DOHH2 (cell line): ENCODE data around the gene CDH4.

Experiments used
- H3F3A ChIP-seq: fragments of 200-600 bp; sonication (generic), shearing (Covaris generic); 2 replicates; pipeline ENCODE4 v1.6.0; 2016; ENCODE audit warnings: antibody characterized with exemption, mild to moderate bottlenecking; ENCODE audit not compliant: control insufficient read depth, insufficient read depth
- H3K27ac ChIP-seq: fragments of 200-600 bp; sonication (generic); 2 replicates; pipeline ENCODE4 v1.5.1; 2014; ENCODE audit warnings: low read depth, mild to moderate bottlenecking, low read length, moderate library complexity
- H3K27me3 ChIP-seq: fragments of 200-600 bp; sonication (generic); 2 replicates; pipeline ENCODE4 v1.6.1; 2014; ENCODE audit warnings: mild to moderate bottlenecking, low read length, mixed read lengths; ENCODE audit not compliant: control insufficient read depth
- H3K36me3 ChIP-seq: fragments of 200-600 bp; sonication (generic); 2 replicates; pipeline ENCODE4 v1.6.1; 2014; ENCODE audit warnings: mild to moderate bottlenecking, low read length, moderate library complexity, mixed read lengths; ENCODE audit not compliant: control insufficient read depth
- H3K4me1 ChIP-seq: fragments of 200-600 bp; sonication (generic); 2 replicates; pipeline ENCODE4 v1.6.1; 2014; ENCODE audit warnings: mild to moderate bottlenecking, low read length, mixed read lengths; ENCODE audit not compliant: control insufficient read depth
- H3K4me2 ChIP-seq: fragments of 200-600 bp; sonication (generic); 2 replicates; pipeline ENCODE4 v1.6.0; 2014; ENCODE audit warnings: mild to moderate bottlenecking, low read length, moderate library complexity
- H3K4me3 ChIP-seq: fragments of 200-600 bp; sonication (generic); 2 replicates; pipeline ENCODE4 v1.5.1; 2014; ENCODE audit warnings: mild to moderate bottlenecking, low read length, mixed read lengths
- H3K79me2 ChIP-seq: fragments of 200-600 bp; sonication (generic); 2 replicates; pipeline ENCODE4 v1.6.1; 2014; ENCODE audit warnings: mild to moderate bottlenecking, low read length, mixed read lengths; ENCODE audit not compliant: control insufficient read depth
- H3K9me2 ChIP-seq: fragments of 200-600 bp; sonication (generic); replicated peaks from 2 replicates; pipeline ENCODE4 v1.6.1; 2014; ENCODE audit warnings: mild to moderate bottlenecking, low read length, mixed read lengths; ENCODE audit not compliant: control insufficient read depth
- H3K9me3 ChIP-seq: fragments of 200-600 bp; sonication (generic); 2 replicates; pipeline ENCODE4 v1.6.1; 2014; ENCODE audit warnings: antibody characterized with exemption, low read length, mixed read lengths; ENCODE audit not compliant: control insufficient read depth, insufficient read depth
- H4K20me1 ChIP-seq: fragments of 200-600 bp; sonication (generic); 2 replicates; pipeline ENCODE4 v1.6.0; 2014; ENCODE audit warnings: low read depth, mild to moderate bottlenecking, antibody characterized with exemption, low read length, moderate library complexity; ENCODE audit not compliant: control insufficient read depth, insufficient read depth
- CTCF ChIP-seq: fragments of 200-600 bp; sonication (generic); IDR thresholded peaks from one replicate; pipeline ENCODE4 v1.5.1; 2014; ENCODE audit warnings: antibody characterized with exemption, mild to moderate bottlenecking, low read depth, low read length; ENCODE audit not compliant: poor library complexity, severe bottlenecking
- EZH2phosphoT487 ChIP-seq: fragments of 200-600 bp; sonication (generic); IDR thresholded peaks from 2 replicates; pipeline ENCODE4 v1.6.1; 2017; ENCODE audit warnings: borderline replicate concordance, mild to moderate bottlenecking, antibody characterized with exemption, low read length, moderate library complexity, mixed read lengths

The CDH4 gene

GRCh38 chr20:61324906-61325305 lies 72.8 kb downstream of the CDH4 start:
- Histone ChIP-seq H3K79me2 (no peaks in the 10 kb centered on the region), H3K9me3 (no peaks in the 10 kb centered on the region), H3K36me3 (no peaks in the 10 kb centered on the region), H3K9me2 (no peaks in the 10 kb centered on the region), H3K27me3 (no peaks in the 10 kb centered on the region), H3K27ac (no peak overlapping the region), H4K20me1 (no peaks in the 10 kb centered on the region), H3K4me2 (no peak overlapping the region), H3K4me3 (no peak overlapping the region), H3K4me1 (no peaks in the 10 kb centered on the region), H3F3A (no peaks in the 10 kb centered on the region)
- TF ChIP-seq EZH2phosphoT487 (no peak), CTCF (no peak)

- Histone ChIP-seq H3K4me2 (no peak overlapping the region), H3K9me3 (no peaks in the 10 kb centered on the region), H3F3A (no peaks in the 10 kb centered on the region), H3K27me3 (no peaks in the 10 kb centered on the region), H3K79me2 (no peaks in the 10 kb centered on the region), H3K36me3 (no peaks in the 10 kb centered on the region), H3K27ac (no peak overlapping the region), H4K20me1 (no peaks in the 10 kb centered on the region), H3K4me3 (no peak overlapping the region), H3K9me2 (no peaks in the 10 kb centered on the region), H3K4me1 (no peaks in the 10 kb centered on the region)
- TF ChIP-seq CTCF (no peak), EZH2phosphoT487 (no peak)
Observed at GRCh38 chr20:61325718-61326117, 73.7 kb downstream of the CDH4 start.

GRCh38 chr20:61328911-61329558 lies 77.0 kb downstream of the CDH4 start:
- Histone ChIP-seq H3K27me3 (no peaks in the 10 kb centered on the region), H3F3A (no peaks in the 10 kb centered on the region), H3K4me1 (no peaks in the 10 kb centered on the region), H3K4me3 (no peak overlapping the region), H3K27ac (no peak overlapping the region), H3K36me3 (no peaks in the 10 kb centered on the region), H4K20me1 (no peaks in the 10 kb centered on the region), H3K4me2 (no peak overlapping the region), H3K9me2 (no peaks in the 10 kb centered on the region), H3K9me3 (no peaks in the 10 kb centered on the region; the same call in 1 of the 2 replicates), H3K79me2 (no peaks in the 10 kb centered on the region)
- TF ChIP-seq CTCF = no peak
- TF ChIP-seq EZH2phosphoT487 = no peak
